ENCODE measurements around the gene DGKI.

The DGKI gene

DNA sequence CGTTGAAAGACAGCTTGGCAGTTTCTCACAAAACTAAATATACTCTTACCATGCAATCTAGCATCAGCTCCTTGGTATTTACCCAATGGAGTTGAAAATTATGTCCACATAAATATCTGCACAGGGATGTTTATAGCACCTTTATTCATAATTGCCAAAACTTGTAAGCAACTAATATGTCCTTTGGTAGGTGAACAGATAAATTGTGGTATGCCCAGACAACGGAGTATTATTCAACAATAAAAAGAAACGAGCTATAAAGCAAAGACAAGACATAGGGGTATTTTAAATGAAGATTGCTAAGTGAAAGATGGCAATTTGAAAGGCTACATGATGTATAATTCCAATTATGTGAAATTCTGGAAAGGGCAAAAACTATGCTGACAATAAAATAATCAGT is 340.7 kb downstream of the DGKI start:
- Histone ChIP-seq H3K9me2 (ENCODE audit: low read depth, low read length) (no peaks in the 10 kb centered on the region), H3K4me2 (ENCODE audit: low read length) (no peak overlapping the region), H3K27ac (ENCODE audit: low read depth, low read length, poor library complexity, severe bottlenecking) (no peak overlapping the region), H3K4me1 (ENCODE audit: insufficient read depth, low read length, severe bottlenecking) (no peaks in the 10 kb centered on the region), H4K20me1 (ENCODE audit: insufficient read depth, low read length) (no peaks in the 10 kb centered on the region), H3K9ac (ENCODE audit: low read length) (no peak overlapping the region), H3K9me3 (ENCODE audit: low read length) (no peaks in the 10 kb centered on the region), H3K4me3 (ENCODE audit: low read depth, low read length, poor library complexity, severe bottlenecking) (no peak overlapping the region), H3K27me3 (ENCODE audit: insufficient read depth, low read length) (no peaks in the 10 kb centered on the region), H3K36me3 (ENCODE audit: insufficient read depth, low read length) (no peaks in the 10 kb centered on the region), H2AFZ (ENCODE audit: low read length) (no peak overlapping the region), H3K79me2 (ENCODE audit: insufficient read depth, low read length) (no peaks in the 10 kb centered on the region), H3F3A (ENCODE audit: insufficient read depth, low read length) (no peaks in the 10 kb centered on the region)
- TF ChIP-seq EZH2 (IDR thresholded peaks at IDR 0.05; ENCODE audit: borderline replicate concordance, low read length) (no peak), CTCF (IDR thresholded peaks at IDR 0.05; ENCODE audit: low read length) (no peak)

- Histone ChIP-seq H3K79me2 (ENCODE audit: insufficient read depth, low read length) (no peaks in the 10 kb centered on the region), H3K36me3 (ENCODE audit: insufficient read depth, low read length) (no peaks in the 10 kb centered on the region), H3K9me2 (ENCODE audit: low read depth, low read length) (no peaks in the 10 kb centered on the region), H3K27ac (ENCODE audit: low read depth, low read length, poor library complexity, severe bottlenecking) (no peak overlapping the region), H2AFZ (ENCODE audit: low read length) (no peak overlapping the region), H3K4me2 (ENCODE audit: low read length) (no peak overlapping the region), H3K4me3 (ENCODE audit: low read depth, low read length, poor library complexity, severe bottlenecking) (no peak overlapping the region), H4K20me1 (ENCODE audit: insufficient read depth, low read length) (no peaks in the 10 kb centered on the region), H3F3A (ENCODE audit: insufficient read depth, low read length) (no peaks in the 10 kb centered on the region), H3K9me3 (ENCODE audit: low read length) (no peaks in the 10 kb centered on the region), H3K9ac (ENCODE audit: low read length) (no peak overlapping the region), H3K4me1 (ENCODE audit: insufficient read depth, low read length, severe bottlenecking) (no peaks in the 10 kb centered on the region), H3K27me3 (ENCODE audit: insufficient read depth, low read length) (no peaks in the 10 kb centered on the region)
- TF ChIP-seq CTCF (IDR thresholded peaks at IDR 0.05; ENCODE audit: low read length) (no peak), EZH2 (IDR thresholded peaks at IDR 0.05; ENCODE audit: borderline replicate concordance, low read length) (no peak)
These were observed 345.2 kb downstream of the DGKI start for GRCh38 chr7:137501562-137501961.

GRCh38 chr7:137492889-137493288 is 353.9 kb downstream of the DGKI start:
- no peaks in the 10 kb centered on the region for H3K9me3 ChIP-seq (ENCODE audit: low read length)
- no peak overlapping the region for H3K4me3 ChIP-seq (ENCODE audit: low read depth, low read length, poor library complexity, severe bottlenecking)
- no peaks in the 10 kb centered on the region for H3K36me3 ChIP-seq (ENCODE audit: insufficient read depth, low read length)
- no peaks in the 10 kb centered on the region for H3K27me3 ChIP-seq (ENCODE audit: insufficient read depth, low read length)
- no peaks in the 10 kb centered on the region for H3F3A ChIP-seq (ENCODE audit: insufficient read depth, low read length)
- no peaks in the 10 kb centered on the region for H4K20me1 ChIP-seq (ENCODE audit: insufficient read depth, low read length)
- no peak overlapping the region for H3K4me2 ChIP-seq (ENCODE audit: low read length)
- no peak overlapping the region for H3K9ac ChIP-seq (ENCODE audit: low read length)
- H3K4me1 ChIP-seq (ENCODE audit: insufficient read depth, low read length, severe bottlenecking) = no peaks in the 10 kb centered on the region
- H3K27ac ChIP-seq (ENCODE audit: low read depth, low read length, poor library complexity, severe bottlenecking) = no peak overlapping the region
- no peaks in the 10 kb centered on the region for H3K79me2 ChIP-seq (ENCODE audit: insufficient read depth, low read length)
- TF ChIP-seq EZH2 (IDR thresholded peaks at IDR 0.05; ENCODE audit: borderline replicate concordance, low read length) (no peak), CTCF (IDR thresholded peaks at IDR 0.05; ENCODE audit: low read length) (no peak)
- H2AFZ ChIP-seq (ENCODE audit: low read length) = no peak overlapping the region
- H3K9me2 ChIP-seq (ENCODE audit: low read depth, low read length) = no peaks in the 10 kb centered on the region
